NCI-H774 (cell line): Measurements from ENCODE around the gene ATXN7L3B.

ENCODE experiments used
- DNase-seq: peaks from one replicate; lab custom pipeline; 2025; lab: John Stamatoyannopoulos, UW

Gene ATXN7L3B

GRCh38 chr12:74551291-74551690 is 13.7 kb downstream of the ATXN7L3B start:
- no peak for DNase-seq

GRCh38 chr12:74552201-74552600 is 14.6 kb downstream of the ATXN7L3B start:
- DNase-seq, result no peak

GRCh38 chr12:74559728-74560127 is 22.1 kb downstream of the ATXN7L3B start:
- no peak for DNase-seq

GRCh38 chr12:74563927-74564326 is 26.3 kb downstream of the ATXN7L3B start:
- no peak for DNase-seq

- DNase-seq, result no peak
Measured at GRCh38 chr12:74578486-74578885, 40.9 kb downstream of the ATXN7L3B start.

DNA sequence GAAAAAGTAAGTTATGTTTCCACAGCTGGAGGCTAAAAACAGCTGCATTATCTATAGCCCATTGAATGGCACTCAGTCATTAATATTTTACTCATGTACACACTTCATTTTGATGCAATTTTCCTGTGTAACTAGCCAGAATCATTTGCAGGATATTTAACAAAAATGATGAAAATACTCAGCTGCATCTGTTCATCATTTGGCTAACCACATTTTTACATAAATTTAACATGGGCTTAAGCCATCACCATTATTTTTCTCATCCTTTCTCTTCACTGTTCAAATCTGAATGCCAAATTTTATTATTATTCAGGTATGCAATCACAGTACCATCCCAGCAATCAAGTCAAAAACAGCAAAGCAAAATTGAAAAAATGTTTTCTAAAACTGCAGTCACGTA is 41.8 kb downstream of the ATXN7L3B start:
- DNase-seq, result no peak

GRCh38 chr12:74579981-74580380 is 42.3 kb downstream of the ATXN7L3B start:
- DNase-seq, result no peak

DNA sequence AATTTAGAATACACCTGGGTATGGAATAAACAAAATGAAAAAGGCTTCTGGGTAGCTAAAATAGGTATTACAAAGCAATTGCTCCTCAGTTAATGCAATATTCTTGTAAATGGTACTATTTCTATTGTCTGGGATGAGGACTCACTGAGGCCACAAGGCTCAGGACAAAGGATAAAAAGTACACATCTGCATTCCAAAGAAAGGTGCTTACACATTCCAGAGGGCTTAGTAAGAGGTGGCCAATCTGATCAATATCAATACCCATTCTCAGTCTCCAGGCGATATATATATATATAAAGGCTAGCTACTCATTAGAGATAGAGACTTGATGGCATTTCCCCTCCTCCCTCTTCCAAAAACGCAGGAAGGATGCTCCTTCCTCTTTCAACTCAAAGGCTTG is 43.8 kb downstream of the ATXN7L3B start:
- no peak for DNase-seq

DNA sequence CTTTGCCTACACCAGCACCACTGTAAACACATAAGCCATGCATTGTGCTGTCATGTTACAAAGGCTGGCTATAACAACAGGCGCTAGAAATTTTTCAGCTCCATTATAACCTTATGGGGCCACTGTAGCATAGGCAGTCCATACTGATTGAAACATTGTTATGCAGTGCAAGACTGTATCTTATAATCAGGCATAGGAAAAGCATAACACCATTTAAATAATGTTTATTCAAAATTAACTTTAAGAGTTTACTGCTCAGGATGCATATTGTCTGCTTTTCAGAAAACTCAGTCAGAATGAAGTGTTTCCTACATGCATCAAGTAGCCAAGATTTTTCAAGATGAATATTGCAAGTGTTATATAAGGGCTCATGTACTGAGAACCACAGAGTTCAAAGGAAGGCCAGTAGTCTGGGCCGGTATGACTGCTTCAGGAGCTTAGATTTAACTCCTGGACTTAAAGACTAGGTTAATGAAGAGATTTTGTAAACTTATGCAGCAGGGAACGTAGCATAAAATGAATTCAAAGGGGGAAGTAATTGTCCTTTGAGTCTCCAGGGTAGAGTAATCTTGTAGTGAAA is 46.9 kb downstream of the ATXN7L3B start:
- DNase-seq, result no peak

DNA sequence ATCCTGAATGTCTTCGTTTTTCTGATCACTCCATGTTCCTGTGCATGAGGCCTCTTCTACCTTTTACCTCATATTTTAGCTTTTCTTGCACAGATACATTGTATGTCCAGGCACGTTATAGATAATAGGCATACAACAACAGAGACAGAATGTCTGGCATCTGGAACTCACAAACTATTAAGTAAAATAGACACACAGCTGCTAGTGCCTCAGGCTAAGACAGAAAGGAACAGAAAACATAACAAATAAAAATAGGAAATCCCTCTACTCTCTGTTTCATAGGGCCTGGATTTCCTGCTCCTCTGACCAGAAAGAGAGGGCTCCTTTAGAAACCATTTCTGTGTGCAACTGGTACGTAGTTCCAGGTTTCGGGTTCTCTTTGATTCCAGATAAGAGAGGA is 48.6 kb downstream of the ATXN7L3B start:
- DNase-seq, result no peak
